LNCaP clone FGC (cell line): ENCODE data around the gene MOCS1.

ENCODE experiments used
- DNase-seq: peaks from one replicate; pipeline ENCODE4 v3.0.0-alpha.2; 2011; ENCODE audit warnings: low read depth
- H3K4me3 ChIP-seq: 2 replicates; pipeline ENCODE4 v1.5.1; 2011; ENCODE audit warnings: mild to moderate bottlenecking, low read depth, low read length, control low read depth
- TF ChIP-seq, protein P1 (sequence below): IDR thresholded peaks from 2 replicates; pipeline ENCODE4 v1.5.1; 2012; ENCODE audit warnings: mild to moderate bottlenecking; ENCODE audit not compliant: control insufficient read depth, insufficient read depth; ENCODE audit errors: extremely low read depth

MOCS1 gene

DNA sequence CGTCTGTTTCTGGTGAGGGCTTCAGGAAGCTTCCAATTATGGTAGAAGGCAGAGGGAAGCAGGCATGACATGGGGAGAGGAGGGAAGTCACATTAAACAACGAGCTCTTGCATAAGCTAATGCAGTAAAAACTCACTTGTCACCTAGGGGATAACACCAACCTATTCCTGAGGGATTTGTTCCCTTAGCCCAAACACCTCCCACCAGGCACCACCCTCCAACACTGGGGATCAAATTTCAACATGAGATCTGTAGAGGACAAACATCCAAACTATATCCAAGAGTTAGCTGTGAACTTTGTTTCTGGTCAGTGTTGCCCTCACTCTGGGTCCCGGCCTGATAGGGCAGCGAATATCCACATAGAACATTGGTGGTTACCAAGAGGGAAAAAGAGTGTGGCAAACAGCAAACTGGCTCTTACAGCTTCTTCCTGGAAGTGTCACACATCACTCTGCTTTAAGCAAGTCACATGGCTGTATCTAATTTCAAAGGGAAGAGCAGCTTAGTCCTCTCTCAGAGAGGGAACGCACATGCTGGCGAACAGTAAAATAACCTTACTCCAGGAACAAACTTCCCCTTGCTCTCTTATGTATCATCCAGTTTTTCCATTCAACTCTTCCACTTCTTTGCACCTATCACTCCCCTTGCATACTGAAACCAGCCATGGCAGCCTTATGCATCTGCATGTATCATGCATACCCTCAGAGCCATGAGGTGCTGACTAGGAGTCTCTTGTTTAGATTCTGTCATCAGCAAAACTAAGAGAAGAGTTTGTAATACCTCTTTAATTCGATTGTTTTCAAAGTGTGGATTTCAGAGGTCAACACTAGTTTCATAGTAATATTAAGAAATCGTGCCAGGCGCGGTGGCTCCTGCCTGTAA, 4.8 kb upstream of the MOCS1 start:
- TF ChIP-seq, protein P1, sequence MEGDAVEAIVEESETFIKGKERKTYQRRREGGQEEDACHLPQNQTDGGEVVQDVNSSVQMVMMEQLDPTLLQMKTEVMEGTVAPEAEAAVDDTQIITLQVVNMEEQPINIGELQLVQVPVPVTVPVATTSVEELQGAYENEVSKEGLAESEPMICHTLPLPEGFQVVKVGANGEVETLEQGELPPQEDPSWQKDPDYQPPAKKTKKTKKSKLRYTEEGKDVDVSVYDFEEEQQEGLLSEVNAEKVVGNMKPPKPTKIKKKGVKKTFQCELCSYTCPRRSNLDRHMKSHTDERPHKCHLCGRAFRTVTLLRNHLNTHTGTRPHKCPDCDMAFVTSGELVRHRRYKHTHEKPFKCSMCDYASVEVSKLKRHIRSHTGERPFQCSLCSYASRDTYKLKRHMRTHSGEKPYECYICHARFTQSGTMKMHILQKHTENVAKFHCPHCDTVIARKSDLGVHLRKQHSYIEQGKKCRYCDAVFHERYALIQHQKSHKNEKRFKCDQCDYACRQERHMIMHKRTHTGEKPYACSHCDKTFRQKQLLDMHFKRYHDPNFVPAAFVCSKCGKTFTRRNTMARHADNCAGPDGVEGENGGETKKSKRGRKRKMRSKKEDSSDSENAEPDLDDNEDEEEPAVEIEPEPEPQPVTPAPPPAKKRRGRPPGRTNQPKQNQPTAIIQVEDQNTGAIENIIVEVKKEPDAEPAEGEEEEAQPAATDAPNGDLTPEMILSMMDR, result no peak
- DNase-seq, result no peak
- H3K4me3 ChIP-seq, result no peak overlapping the region

DNA sequence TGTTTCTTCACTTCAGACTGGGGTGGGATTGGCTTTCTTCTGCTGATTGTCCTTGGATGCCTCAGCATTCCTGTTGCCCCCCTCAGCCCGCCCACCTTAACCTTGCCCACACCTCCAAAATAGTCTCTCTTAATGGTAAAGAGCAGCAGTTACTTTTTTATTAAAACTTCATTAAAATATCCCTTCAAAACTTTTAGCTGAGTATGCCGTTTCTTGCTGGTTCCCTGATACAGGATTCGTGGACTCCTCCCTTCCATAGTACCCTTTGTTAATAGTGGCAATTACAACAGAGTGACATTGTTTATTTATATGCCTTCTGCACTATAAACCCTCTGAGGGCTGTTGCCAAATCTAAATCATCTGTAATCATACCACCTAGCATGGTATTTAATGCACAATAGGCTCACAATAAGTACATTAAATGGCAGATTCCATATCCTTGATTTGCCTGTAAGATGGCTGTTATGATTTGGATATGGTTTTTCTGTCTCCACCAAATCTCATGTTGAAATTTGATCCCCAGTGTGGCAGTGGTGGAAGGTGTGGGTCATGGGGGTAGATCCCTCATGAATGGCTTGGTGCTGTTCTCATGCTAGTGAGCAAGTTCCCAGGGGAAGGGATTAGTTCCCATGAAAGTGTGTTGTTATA, 3.5 kb upstream of the MOCS1 start:
- TF ChIP-seq, protein P1, result no peak
- DNase-seq, result no peak
- H3K4me3 ChIP-seq, result no peak overlapping the region

DNA sequence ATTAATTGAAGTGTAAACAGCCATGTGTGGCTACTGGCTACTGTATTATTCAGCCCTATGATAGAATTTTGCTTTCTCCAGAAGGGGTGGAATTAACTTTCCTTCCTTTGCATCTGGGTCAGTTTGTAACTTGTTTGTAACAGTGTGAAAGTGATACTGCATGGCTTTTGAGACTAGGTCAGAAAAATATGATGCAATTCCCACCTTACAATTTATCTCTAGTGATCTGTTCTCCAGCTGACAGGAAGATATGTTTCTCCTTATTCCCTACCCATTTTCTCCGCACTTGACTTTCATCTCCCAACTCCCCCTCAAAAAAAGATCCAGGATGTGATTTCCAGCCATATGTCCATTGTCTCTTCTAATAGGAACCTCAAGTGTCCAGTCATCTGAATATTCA, 2.6 kb upstream of the MOCS1 start:
- DNase-seq, result no peak
- no peak overlapping the region for H3K4me3 ChIP-seq
- TF ChIP-seq, protein P1, result no peak

DNA sequence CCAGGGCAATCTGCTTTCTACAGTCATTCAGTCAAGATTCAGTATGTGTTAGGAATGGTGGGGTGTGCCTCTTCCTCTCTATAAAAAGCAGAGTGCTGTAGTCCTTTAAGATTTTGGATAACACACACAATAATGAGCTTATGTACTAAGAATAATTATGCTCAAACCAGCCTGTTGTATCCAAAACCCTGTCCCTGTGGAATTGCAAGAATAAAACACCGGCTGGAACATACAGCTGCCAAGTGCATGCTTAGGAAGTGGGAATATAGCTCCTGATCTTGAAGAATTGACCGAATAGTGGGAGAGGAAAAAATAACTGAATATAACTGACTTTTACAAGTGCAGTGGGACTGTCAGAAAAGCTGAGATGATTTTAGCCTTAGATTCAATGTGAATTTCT, 979 bp upstream of the MOCS1 start:
- no peak for DNase-seq
- H3K4me3 ChIP-seq, result no peak overlapping the region
- TF ChIP-seq, protein P1, result no peak

DNA sequence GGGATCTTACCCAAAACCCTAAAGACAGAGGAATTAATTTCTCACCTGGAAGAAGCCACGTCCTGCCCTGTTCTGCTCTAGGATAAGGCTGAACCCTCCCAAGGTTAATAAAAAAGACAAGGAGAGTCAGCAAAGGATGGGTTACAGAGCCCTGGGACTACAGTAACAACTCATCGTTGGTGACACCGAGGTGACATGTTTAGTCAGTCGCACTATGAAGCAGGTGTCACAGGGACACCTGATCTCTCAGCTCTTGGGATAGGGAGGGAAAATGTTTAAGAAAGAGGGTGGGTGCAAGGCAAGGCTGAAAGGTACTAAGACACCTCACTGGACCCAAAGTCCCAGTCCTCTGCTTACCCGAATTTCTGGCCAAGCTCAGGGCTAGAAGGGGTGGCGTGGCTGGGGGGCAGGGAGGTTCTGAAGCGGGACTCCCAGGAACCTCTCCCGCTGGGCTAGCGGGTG, 562 bp downstream of the MOCS1 start:
- DNase-seq, result no peak
- H3K4me3 ChIP-seq, result peak overlapping the region; percentile 77
- TF ChIP-seq, protein P1, result no peak

DNA sequence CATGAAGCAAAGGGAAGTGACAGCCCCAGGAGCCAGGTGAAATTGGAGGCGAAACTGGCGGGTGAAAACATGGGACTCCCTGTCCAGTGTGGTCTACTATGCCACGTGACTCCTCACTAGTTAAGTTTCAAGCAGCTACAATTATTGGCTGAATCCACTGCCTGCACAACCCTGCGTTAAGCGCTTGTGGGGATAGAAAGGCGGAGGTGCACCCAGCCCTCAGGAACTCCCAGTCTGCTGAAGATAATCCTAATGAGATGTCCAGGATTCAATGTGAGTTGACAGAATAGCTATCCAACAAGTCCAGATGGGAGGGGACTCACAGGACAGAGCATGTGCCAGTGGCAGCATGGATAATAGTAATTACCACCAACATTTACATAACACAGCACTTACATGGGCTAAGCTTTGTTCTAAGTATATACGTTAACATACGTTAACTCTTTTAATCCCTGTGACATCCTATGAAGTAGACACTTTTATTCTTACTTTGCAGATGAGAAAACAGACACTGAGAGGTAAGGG, 1.8 kb downstream of the MOCS1 start:
- no peak overlapping the region for H3K4me3 ChIP-seq
- TF ChIP-seq, protein P1, result no peak
- DNase-seq, result no peak
